CD4-positive, CD25-positive, alpha-beta regulatory T cell (primary cell): ENCODE data around the gene CPA5. TPM values are rescaled to one million over a fixed set of nuclear protein-coding genes. Genes with fewer than 3 reads are reported as not detected.

ENCODE experiments used
- ATAC-seq, 2 donors: fragments of 150-1000 bp; cut with Tn5 transposase; one replicate each; pipeline ENCODE4 v1.10.0; 2021; ENCODE audit warnings: low read depth in 2 of 2, moderate number of reproducible peaks in 2 of 2, moderate library complexity in 1 of 2
- DNase-seq, 3 donors: peaks; one replicate each; pipeline versions ENCODE4 v3.0.0 to v3.0.0-alpha.2; 2012 to 2022; ENCODE audit warnings: mixed read lengths in 1 of 3
- H3K27ac ChIP-seq: one replicate; pipeline ENCODE4 v1.7.0; 2013; ENCODE audit warnings: mild to moderate bottlenecking, low read length; ENCODE audit not compliant: insufficient read depth, poor library complexity, severe bottlenecking
- H3K27me3 ChIP-seq: one replicate; pipeline ENCODE4 v1.7.0; 2013; ENCODE audit warnings: low read length; ENCODE audit not compliant: control insufficient read depth, insufficient read depth
- H3K36me3 ChIP-seq: one replicate; pipeline ENCODE4 v1.7.0; 2013; ENCODE audit warnings: mild to moderate bottlenecking, low read length, moderate library complexity; ENCODE audit not compliant: control insufficient read depth, insufficient read depth
- H3K4me1 ChIP-seq: 2 replicates; pipeline ENCODE4 v1.7.0; 2013; ENCODE audit warnings: mild to moderate bottlenecking, low read length; ENCODE audit not compliant: insufficient read depth, control insufficient read depth, poor library complexity, severe bottlenecking
- H3K4me3 ChIP-seq: one replicate; pipeline ENCODE4 v1.7.0; 2013; ENCODE audit warnings: low read depth, mild to moderate bottlenecking, low read length, moderate library complexity
- H3K9me3 ChIP-seq, 2 experiments: 1 replicate in 1 of 2; 2 replicates in 1 of 2; pipeline ENCODE4 v1.7.0; 2013; ENCODE audit warnings: low read length in 2 of 2, mild to moderate bottlenecking in 1 of 2, moderate library complexity in 1 of 2; ENCODE audit not compliant: control insufficient read depth in 2 of 2
- H3K27ac Mint-ChIP-seq, 3 donors: one replicate each; pipeline ENCODE4 v1.8.0; 2020 to 2022; ENCODE audit warnings: mild to moderate bottlenecking in 3 of 3, mixed read lengths in 3 of 3, moderate library complexity in 2 of 3
- H3K27me3 Mint-ChIP-seq: one replicate; pipeline ENCODE4 v1.8.0; 2022; ENCODE audit warnings: mild to moderate bottlenecking, mixed read lengths
- H3K36me3 Mint-ChIP-seq: one replicate; pipeline ENCODE4 v1.8.0; 2020; ENCODE audit warnings: mixed read lengths
- H3K4me1 Mint-ChIP-seq, 4 donors: one replicate each; pipeline ENCODE4 v1.8.0; 2020 to 2022; ENCODE audit warnings: mixed read lengths in 4 of 4, mild to moderate bottlenecking in 1 of 4
- H3K4me3 Mint-ChIP-seq, 4 donors: one replicate each; pipeline ENCODE4 v1.8.0; 2020 to 2022; ENCODE audit warnings: mild to moderate bottlenecking in 4 of 4, mixed read lengths in 4 of 4, moderate library complexity in 3 of 4
- H3K9me3 Mint-ChIP-seq, 7 donors: one replicate each; pipeline ENCODE4 v1.8.0; 2020 to 2022; ENCODE audit warnings: mixed read lengths in 7 of 7, mild to moderate bottlenecking in 3 of 7, moderate library complexity in 2 of 7
- polyA plus RNA-seq, 4 donors: library from polyadenylated mRNA; unstranded; fragments of 300-500 nt; fragmentation: Illumina TruSeq; gene quantifications; one replicate each; pipeline ENCODE4 v1.2.3, GENCODE V29; 2021
- total RNA-seq: library from RNA; stranded (reverse); gene quantifications from one replicate; pipeline ENCODE4 v1.2.3, GENCODE V29; 2022

CPA5 gene
- total and polyA plus RNA-seq, 5 donors from 2014 or later, result 4.3 to 86.2 (median 59.1) TPM

- H3K36me3 Mint-ChIP-seq, result no peaks in the 10 kb centered on the region
- ATAC-seq, result no peak
- H3K4me1 Mint-ChIP-seq, result no peaks in the 10 kb centered on the region
These were observed 32.6 kb downstream of the CPA5 start for GRCh38 chr7:130377178-130377577.

DNA sequence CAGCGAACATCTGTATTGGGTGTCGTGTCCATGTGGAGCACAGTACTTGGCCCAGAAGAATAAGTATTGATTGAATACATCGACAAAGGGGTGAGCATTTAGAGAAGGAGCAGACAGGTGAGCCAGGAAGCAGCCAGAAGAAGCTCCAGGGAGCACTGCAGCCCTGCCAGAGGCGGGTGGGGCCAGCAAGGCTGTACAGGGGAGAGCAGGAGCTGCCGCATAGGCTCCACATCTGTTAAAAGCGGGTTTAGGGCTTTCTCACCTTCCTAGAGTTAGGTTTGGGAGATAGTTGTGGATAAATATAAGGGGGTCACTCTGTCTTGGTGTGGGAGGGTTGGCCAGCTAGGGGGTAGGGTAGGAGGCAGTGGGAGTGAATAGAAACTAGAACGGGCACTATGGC is 34.4 kb downstream of the CPA5 start:
- ATAC-seq (no peak), DNase-seq (no peak)
- no peaks in the 10 kb centered on the region for H3K4me1 ChIP-seq
- Mint-ChIP-seq H3K4me1 (no peaks in the 10 kb centered on the region), H3K36me3 (no peaks in the 10 kb centered on the region), H3K4me3 (no peak overlapping the region), H3K9me3 (peaks cover 0 to 12% (median 2%) of the 10 kb centered on the region in 7 donors), H3K27ac (no peak overlapping the region), H3K27me3 (no peaks in the 10 kb centered on the region)
- no peaks in the 10 kb centered on the region for H3K36me3 ChIP-seq
- no peaks in the 10 kb centered on the region for H3K9me3 ChIP-seq
- H3K27me3 ChIP-seq, result no peaks in the 10 kb centered on the region
- H3K4me3 ChIP-seq, result no peak overlapping the region
- H3K27ac ChIP-seq, result no peak overlapping the region

More at GRCh38 chr7:130377178-130377577, 32.6 kb downstream of the CPA5 start:
- no peak overlapping the region for H3K27ac Mint-ChIP-seq
- Histone ChIP-seq H3K4me1 (no peaks in the 10 kb centered on the region), H3K4me3 (no peak overlapping the region), H3K27ac (no peak overlapping the region), H3K9me3 (no peaks in the 10 kb centered on the region), H3K27me3 (no peaks in the 10 kb centered on the region), H3K36me3 (no peaks in the 10 kb centered on the region)
- H3K4me3 Mint-ChIP-seq, result no peak overlapping the region
- DNase-seq, result no peak
- H3K9me3 Mint-ChIP-seq, result peaks cover 0 to 12% (median 2%) of the 10 kb centered on the region in 7 donors
- no peaks in the 10 kb centered on the region for H3K27me3 Mint-ChIP-seq

DNA sequence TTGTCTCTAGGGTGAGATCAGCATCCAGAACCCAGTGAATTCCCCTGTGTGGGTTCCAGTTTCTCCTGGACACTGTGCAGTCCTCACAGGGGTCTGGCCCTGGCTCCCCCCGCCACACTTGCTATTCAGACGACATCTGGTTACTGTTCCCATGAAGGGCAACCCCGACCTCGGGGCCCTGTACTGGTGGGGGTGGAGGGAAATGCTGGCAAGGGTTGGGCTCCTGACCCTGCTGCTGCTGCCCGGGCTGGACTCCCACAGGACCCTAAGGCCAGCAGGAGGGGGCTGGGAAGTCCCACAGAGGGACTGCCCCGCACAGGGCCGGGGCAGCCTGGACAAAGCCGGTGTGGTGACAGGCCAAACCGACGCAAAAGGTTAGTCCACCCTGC is 34.9 kb downstream of the CPA5 start:
- no peaks in the 10 kb centered on the region for H3K36me3 ChIP-seq
- Mint-ChIP-seq H3K36me3 (no peaks in the 10 kb centered on the region), H3K4me1 (no peaks in the 10 kb centered on the region), H3K27ac (no peak overlapping the region), H3K27me3 (no peaks in the 10 kb centered on the region), H3K4me3 (no peak overlapping the region), H3K9me3 (peaks cover 0 to 12% (median 2%) of the 10 kb centered on the region in 7 donors)
- H3K4me3 ChIP-seq, result no peak overlapping the region
- H3K27me3 ChIP-seq, result no peaks in the 10 kb centered on the region
- no peak for DNase-seq
- no peaks in the 10 kb centered on the region for H3K9me3 ChIP-seq
- no peak for ATAC-seq
- H3K4me1 ChIP-seq, result no peaks in the 10 kb centered on the region
- no peak overlapping the region for H3K27ac ChIP-seq

- ATAC-seq (no peak), DNase-seq (no peak)
- Histone ChIP-seq H3K4me3 (no peak within 1 kb of the TSS), H3K27me3 (no peaks in the 10 kb centered on the region), H3K36me3 (no peaks in the 10 kb centered on the region), H3K4me1 (no peaks in the 10 kb centered on the region), H3K27ac (no peak within 1 kb of the TSS), H3K9me3 (no peaks in the 10 kb centered on the region)
- Mint-ChIP-seq H3K36me3 (no peaks in the 10 kb centered on the region), H3K4me3 (no peak within 1 kb of the TSS), H3K9me3 (peaks cover 0 to 12% (median 2%) of the 10 kb centered on the region in 7 donors), H3K27me3 (no peaks in the 10 kb centered on the region), H3K4me1 (no peaks in the 10 kb centered on the region), H3K27ac (no peak within 1 kb of the TSS)
These were observed 35.6 kb downstream of the CPA5 start, which contains the start of gene CPA1 for GRCh38 chr7:130379921-130380860. TSS of gene CPA1 (plus strand) at chr7:130380494. CDS start at chr7:130380521, 27 bp downstream.

DNA sequence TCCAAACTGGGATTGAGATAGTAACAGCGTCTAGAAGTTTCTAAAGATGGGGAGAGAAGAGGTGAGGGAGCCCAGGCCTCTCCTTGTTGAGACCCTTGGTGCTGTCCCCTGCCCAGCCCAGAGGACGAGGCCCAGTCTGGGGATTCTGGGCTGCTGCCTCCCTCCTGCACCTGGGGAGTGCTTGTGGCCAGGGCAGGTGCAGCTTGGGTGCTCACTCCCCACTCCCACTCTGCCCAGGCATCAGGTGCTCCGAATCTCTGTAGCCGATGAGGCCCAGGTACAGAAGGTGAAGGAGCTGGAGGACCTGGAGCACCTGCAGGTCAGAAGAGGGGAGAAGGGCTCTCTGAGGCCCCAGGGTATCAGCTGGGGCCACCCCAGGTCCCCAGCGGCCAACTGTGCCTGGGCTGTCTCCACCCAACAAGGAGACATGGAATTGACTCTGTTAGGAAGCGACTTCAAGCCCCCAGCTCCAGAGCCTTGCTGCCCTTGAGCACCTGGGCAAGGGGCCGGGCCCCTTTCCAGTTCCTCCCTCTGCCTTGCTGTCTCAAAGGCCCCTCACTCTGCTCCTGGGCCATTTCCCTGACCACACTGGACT is 36.3 kb downstream of the CPA5 start:
- Histone ChIP-seq H3K4me1 (no peaks in the 10 kb centered on the region), H3K36me3 (no peaks in the 10 kb centered on the region), H3K4me3 (no peak overlapping the region), H3K9me3 (no peaks in the 10 kb centered on the region), H3K27me3 (no peaks in the 10 kb centered on the region), H3K27ac (no peak overlapping the region)
- DNase-seq (no peak), ATAC-seq (no peak)
- H3K27ac Mint-ChIP-seq, result no peak overlapping the region
- H3K9me3 Mint-ChIP-seq, result peaks cover 0 to 12% (median 2%) of the 10 kb centered on the region in 7 donors
- no peaks in the 10 kb centered on the region for H3K36me3 Mint-ChIP-seq
- H3K27me3 Mint-ChIP-seq, result no peaks in the 10 kb centered on the region
- no peak overlapping the region for H3K4me3 Mint-ChIP-seq
- H3K4me1 Mint-ChIP-seq, result no peaks in the 10 kb centered on the region

DNA sequence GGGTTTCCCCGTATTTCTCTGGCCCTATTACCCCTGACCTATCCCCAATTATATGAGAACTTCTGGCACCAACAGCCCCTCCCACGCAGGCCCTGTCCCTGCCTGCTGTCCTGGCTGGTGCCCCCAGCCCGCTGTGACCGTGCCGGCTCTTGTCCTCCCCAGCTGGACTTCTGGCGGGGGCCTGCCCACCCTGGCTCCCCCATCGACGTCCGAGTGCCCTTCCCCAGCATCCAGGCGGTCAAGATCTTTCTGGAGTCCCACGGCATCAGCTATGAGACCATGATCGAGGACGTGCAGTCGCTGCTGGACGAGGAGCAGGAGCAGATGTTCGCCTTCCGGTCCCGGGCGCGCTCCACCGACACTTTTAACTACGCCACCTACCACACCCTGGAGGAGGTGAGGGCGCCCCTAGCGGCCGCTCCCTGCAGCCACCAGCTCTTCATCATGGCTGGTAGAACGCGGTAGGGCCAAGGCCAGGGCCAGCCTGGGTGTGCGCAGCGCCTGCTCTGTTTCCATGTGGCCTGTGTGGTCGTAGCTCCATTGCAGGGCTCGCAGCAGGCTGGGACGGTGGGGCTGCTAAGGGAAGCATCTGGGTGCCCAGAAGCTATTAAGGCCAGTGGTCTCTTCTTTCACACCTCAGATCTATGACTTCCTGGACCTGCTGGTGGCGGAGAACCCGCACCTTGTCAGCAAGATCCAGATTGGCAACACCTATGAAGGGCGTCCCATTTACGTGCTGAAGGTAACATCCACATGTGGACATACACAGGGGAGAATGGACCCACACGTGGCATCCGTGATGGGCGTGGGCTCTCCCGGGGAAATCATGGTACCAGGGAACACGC is 37.1 kb downstream of the CPA5 start:
- H3K4me1 Mint-ChIP-seq, result no peaks in the 10 kb centered on the region
- no peak overlapping the region for H3K27ac ChIP-seq
- H3K27me3 ChIP-seq, result no peaks in the 10 kb centered on the region
- no peak overlapping the region for H3K27ac Mint-ChIP-seq
- H3K27me3 Mint-ChIP-seq, result no peaks in the 10 kb centered on the region
- no peaks in the 10 kb centered on the region for H3K36me3 ChIP-seq
- peaks cover 0 to 6% (median 0%) of the 10 kb centered on the region in 7 donors for H3K9me3 Mint-ChIP-seq
- H3K36me3 Mint-ChIP-seq, result no peaks in the 10 kb centered on the region
- H3K4me3 ChIP-seq, result no peak overlapping the region
- DNase-seq, result no peak
- no peak for ATAC-seq
- no peak overlapping the region for H3K4me3 Mint-ChIP-seq
- no peaks in the 10 kb centered on the region for H3K4me1 ChIP-seq
- H3K9me3 ChIP-seq, result no peaks in the 10 kb centered on the region

DNA sequence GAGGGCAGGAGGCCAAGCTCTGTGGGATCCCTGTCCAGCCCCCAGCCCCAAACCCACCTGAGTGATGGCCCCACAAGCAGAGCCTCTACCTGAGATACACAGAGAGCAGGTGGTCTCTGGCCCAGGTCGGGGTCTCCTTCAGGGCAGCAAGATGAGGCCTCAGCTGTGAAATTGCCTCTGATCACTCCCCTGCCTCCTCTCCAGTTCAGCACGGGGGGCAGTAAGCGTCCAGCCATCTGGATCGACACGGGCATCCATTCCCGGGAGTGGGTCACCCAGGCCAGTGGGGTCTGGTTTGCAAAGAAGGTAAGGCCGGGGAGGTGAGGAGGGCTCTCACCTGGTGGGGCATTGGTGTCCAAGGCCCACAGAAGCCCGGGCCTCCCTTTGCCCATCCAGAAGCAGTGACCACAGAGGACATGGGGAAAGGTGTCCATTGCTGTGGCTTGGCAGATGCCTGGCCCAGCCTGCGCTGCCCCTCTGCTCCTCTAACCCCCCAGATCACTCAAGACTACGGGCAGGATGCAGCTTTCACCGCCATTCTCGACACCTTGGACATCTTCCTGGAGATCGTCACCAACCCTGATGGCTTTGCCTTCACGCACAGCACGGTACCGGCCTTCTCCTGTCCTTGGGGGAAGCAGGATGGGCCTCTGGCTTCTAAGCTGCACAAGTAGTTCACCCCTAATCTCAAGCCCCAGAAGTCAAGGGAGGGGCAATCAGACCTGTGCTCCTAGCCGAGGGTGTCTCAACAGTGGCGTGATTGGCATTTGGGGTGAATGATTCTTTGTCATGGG is 38.8 kb downstream of the CPA5 start:
- H3K4me1 ChIP-seq, result no peaks in the 10 kb centered on the region
- no peak overlapping the region for H3K4me3 Mint-ChIP-seq
- H3K27ac ChIP-seq, result no peak overlapping the region
- no peaks in the 10 kb centered on the region for H3K9me3 Mint-ChIP-seq
- H3K27me3 Mint-ChIP-seq, result no peaks in the 10 kb centered on the region
- no peaks in the 10 kb centered on the region for H3K36me3 Mint-ChIP-seq
- no peak for ATAC-seq
- no peaks in the 10 kb centered on the region for H3K36me3 ChIP-seq
- no peaks in the 10 kb centered on the region for H3K27me3 ChIP-seq
- H3K9me3 ChIP-seq, result no peaks in the 10 kb centered on the region
- no peak overlapping the region for H3K27ac Mint-ChIP-seq
- no peak for DNase-seq
- H3K4me3 ChIP-seq, result no peak overlapping the region
- H3K4me1 Mint-ChIP-seq, result no peaks in the 10 kb centered on the region
